ENCODE data around the gene PLXNA2.

Gene PLXNA2

DNA sequence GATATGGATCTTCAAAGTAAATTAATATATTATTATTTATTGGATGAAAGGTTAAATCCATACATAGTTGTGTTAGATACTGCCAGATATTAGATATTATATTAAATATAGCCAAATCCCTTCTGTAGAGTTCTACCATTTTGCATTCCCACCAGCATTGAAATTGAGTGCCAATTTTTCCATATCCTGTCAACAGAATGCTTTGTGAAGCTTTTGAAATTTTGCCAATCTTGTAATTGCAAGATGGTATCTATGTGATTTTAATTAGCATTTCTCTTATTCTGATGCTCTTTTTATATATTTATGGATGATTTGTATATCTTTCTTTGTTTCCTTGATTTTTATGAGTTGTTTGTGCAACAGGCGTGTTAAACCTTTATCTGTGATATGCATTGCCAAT, 266.3 kb downstream of the PLXNA2 start:
- no peak for DNase-seq (ENCODE audit: low read depth in 1 of 2, low spot score in 1 of 2)

DNA sequence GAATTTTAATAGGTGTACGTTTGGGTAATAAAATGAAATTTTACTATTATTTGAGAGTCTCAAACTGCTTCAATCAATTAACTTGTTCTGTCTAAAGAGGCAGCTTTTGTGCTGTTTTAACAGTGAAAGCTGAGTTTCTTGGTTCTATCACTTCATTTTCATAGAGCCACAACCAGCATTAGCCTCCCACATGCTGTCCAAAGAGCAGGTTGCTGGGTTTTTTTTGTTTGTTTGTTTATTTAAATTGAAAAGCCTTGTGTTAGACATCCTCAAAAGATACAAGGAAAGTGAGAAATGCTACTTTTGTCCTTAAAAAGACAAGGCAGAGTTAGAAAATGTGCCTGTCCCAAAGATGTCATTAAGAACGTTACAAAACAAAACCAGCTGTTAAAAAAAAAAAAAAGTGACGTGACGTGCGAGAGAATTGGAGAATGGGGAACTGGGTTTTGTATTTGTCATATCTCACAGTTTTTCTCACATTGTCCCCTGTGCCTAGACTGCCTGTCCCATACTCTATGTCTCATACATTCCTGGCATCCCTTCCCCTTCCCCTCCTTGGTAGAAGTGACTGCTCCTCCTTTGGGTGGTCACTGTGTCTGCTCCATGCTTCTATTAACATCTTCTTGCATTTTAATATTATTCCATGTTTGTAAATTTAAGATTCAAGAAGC, 270.2 kb downstream of the PLXNA2 start:
- DNase-seq (ENCODE audit: low read depth in 1 of 2, low spot score in 1 of 2) = no peak

DNA sequence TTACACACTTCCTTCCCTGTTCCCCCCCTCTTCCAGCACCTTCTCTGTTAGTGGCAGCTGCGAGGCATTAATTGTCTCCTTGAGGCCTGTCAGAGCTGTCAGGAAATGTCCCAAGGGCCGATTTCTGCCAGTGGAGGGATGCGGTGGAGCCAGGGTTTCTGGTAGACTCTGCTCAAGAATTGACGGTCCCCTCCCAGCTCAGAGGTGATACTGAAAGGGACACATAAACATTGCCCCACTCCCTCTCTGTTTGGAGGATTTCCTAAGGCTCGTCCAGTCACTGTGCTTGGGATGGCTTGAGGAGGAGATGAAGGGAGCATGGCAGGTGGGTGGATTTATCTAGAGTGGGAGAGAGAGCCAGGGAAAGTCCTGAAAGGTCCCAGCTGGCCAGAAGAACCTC, 271.8 kb downstream of the PLXNA2 start:
- DNase-seq (ENCODE audit: low read depth in 1 of 2, low spot score in 1 of 2) = no peak
